ENCODE data around the gene TTC33. TPM values are rescaled to one million over a fixed set of nuclear protein-coding genes. Genes with fewer than 3 reads are reported as not detected.

The TTC33 gene
- total and polyA plus RNA-seq, 2 of the 13 experiments (the other 11 are each of a cell fraction or from before 2014, with no cell fraction given) = 4.5 to 20.0 TPM

DNA sequence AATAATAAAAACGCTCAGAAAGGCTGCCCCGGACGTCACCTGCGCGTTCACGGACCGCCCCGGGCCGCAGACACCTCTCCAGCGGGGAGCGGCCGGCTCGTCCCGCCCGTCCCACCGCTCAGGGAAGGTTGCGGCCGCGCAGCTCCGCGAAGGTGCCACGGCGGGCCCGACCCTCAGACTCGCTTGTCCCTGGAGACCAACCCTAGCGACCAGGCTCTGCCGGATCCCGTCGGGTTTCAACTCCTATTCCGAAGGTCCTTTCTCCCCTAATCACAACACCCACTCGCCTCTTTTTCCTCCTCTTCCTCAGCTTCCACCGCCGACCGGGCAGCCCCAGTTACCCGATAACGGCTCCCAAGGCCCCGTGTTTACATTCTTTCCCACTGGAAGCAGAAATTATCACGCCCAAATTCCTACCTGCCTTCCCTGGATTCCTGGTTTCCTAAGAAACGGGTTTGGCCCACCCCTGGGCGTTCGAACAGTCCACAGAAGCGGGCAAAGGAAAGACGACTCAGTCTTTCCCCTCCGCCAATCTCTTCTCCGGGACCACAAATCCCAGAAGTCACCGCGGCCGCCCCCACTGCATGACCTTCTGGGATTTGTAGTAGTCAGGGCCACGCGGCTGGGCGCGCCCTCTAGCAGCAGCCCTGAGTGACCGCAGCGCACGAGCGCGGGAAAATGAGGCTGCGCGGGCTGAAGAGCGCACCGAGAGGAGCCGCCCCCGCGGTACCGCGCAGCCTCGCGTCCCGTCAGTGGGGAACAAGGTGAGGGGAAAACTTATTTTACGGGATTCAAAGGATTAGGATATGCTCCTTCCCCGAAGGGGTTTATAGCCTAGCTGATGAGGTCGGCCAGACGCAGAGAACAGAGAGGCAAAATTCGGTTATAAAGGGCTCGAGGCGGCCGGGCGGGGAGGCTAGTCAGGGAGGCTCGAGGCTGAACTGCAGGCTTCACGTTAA lies at the start of gene TTC33 (continued):
- TF ChIP-seq SRSF4 (IDR thresholded peaks at IDR 0.05; ENCODE audit: low read depth, low read length, poor library complexity, severe bottlenecking) = no peak
- TF ChIP-seq U2AF1 (optimal IDR thresholded peaks at IDR 0.05; ENCODE audit: low read depth, low read length) = no peak
- TF ChIP-seq GFI1 (CRISPR knock-in tag; IDR thresholded peaks at IDR 0.05; ENCODE audit: borderline replicate concordance) = peak; percentile 76
- no peak; the same call in 1 of the 2 replicates for TF ChIP-seq ZKSCAN8 (CRISPR knock-in tag; IDR thresholded peaks at IDR 0.05; ENCODE audit: borderline replicate concordance)
- TF ChIP-seq HNRNPK (IDR thresholded peaks at IDR 0.05; ENCODE audit: low read depth, low read length, poor library complexity, severe bottlenecking) = no peak
- TF ChIP-seq ZEB1 (IDR thresholded peaks at IDR 0.05; ENCODE audit: insufficient replicate concordance, low read depth) = no peak
- TF ChIP-seq, protein P1, sequence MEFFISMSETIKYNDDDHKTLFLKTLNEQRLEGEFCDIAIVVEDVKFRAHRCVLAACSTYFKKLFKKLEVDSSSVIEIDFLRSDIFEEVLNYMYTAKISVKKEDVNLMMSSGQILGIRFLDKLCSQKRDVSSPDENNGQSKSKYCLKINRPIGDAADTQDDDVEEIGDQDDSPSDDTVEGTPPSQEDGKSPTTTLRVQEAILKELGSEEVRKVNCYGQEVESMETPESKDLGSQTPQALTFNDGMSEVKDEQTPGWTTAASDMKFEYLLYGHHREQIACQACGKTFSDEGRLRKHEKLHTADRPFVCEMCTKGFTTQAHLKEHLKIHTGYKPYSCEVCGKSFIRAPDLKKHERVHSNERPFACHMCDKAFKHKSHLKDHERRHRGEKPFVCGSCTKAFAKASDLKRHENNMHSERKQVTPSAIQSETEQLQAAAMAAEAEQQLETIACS (CRISPR knock-in tag; IDR thresholded peaks at IDR 0.05) = peak; percentile 70
- TF ChIP-seq, protein P2, sequence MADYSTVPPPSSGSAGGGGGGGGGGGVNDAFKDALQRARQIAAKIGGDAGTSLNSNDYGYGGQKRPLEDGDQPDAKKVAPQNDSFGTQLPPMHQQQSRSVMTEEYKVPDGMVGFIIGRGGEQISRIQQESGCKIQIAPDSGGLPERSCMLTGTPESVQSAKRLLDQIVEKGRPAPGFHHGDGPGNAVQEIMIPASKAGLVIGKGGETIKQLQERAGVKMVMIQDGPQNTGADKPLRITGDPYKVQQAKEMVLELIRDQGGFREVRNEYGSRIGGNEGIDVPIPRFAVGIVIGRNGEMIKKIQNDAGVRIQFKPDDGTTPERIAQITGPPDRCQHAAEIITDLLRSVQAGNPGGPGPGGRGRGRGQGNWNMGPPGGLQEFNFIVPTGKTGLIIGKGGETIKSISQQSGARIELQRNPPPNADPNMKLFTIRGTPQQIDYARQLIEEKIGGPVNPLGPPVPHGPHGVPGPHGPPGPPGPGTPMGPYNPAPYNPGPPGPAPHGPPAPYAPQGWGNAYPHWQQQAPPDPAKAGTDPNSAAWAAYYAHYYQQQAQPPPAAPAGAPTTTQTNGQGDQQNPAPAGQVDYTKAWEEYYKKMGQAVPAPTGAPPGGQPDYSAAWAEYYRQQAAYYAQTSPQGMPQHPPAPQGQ (CRISPR knock-in tag; IDR thresholded peaks at IDR 0.05; ENCODE audit: borderline replicate concordance) = 0 out of 2 replicates have a peak, but pooled peaks have one; percentile 19
- TF ChIP-seq ZNF619 (CRISPR knock-in tag; IDR thresholded peaks at IDR 0.05) = peak; percentile 55; the same call in 1 of the 2 replicates
- TF ChIP-seq, protein P3, sequence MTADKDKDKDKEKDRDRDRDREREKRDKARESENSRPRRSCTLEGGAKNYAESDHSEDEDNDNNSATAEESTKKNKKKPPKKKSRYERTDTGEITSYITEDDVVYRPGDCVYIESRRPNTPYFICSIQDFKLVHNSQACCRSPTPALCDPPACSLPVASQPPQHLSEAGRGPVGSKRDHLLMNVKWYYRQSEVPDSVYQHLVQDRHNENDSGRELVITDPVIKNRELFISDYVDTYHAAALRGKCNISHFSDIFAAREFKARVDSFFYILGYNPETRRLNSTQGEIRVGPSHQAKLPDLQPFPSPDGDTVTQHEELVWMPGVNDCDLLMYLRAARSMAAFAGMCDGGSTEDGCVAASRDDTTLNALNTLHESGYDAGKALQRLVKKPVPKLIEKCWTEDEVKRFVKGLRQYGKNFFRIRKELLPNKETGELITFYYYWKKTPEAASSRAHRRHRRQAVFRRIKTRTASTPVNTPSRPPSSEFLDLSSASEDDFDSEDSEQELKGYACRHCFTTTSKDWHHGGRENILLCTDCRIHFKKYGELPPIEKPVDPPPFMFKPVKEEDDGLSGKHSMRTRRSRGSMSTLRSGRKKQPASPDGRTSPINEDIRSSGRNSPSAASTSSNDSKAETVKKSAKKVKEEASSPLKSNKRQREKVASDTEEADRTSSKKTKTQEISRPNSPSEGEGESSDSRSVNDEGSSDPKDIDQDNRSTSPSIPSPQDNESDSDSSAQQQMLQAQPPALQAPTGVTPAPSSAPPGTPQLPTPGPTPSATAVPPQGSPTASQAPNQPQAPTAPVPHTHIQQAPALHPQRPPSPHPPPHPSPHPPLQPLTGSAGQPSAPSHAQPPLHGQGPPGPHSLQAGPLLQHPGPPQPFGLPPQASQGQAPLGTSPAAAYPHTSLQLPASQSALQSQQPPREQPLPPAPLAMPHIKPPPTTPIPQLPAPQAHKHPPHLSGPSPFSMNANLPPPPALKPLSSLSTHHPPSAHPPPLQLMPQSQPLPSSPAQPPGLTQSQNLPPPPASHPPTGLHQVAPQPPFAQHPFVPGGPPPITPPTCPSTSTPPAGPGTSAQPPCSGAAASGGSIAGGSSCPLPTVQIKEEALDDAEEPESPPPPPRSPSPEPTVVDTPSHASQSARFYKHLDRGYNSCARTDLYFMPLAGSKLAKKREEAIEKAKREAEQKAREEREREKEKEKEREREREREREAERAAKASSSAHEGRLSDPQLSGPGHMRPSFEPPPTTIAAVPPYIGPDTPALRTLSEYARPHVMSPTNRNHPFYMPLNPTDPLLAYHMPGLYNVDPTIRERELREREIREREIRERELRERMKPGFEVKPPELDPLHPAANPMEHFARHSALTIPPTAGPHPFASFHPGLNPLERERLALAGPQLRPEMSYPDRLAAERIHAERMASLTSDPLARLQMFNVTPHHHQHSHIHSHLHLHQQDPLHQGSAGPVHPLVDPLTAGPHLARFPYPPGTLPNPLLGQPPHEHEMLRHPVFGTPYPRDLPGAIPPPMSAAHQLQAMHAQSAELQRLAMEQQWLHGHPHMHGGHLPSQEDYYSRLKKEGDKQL (CRISPR knock-in tag; IDR thresholded peaks at IDR 0.05; ENCODE audit: low read depth) = no peak
- TF ChIP-seq, protein P4, sequence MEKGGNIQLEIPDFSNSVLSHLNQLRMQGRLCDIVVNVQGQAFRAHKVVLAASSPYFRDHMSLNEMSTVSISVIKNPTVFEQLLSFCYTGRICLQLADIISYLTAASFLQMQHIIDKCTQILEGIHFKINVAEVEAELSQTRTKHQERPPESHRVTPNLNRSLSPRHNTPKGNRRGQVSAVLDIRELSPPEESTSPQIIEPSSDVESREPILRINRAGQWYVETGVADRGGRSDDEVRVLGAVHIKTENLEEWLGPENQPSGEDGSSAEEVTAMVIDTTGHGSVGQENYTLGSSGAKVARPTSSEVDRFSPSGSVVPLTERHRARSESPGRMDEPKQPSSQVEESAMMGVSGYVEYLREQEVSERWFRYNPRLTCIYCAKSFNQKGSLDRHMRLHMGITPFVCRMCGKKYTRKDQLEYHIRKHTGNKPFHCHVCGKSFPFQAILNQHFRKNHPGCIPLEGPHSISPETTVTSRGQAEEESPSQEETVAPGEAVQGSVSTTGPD (CRISPR knock-in tag; IDR thresholded peaks at IDR 0.05) = no peak
- TF ChIP-seq PRMT3 (CRISPR knock-in tag; IDR thresholded peaks at IDR 0.05; ENCODE audit: borderline replicate concordance, low read depth) = no peak
- peak; percentile 98 for TF ChIP-seq MAX (IDR thresholded peaks at IDR 0.05)
- TF ChIP-seq THAP11 (CRISPR knock-in tag; IDR thresholded peaks at IDR 0.05) = peak; percentile 99
- no peak for TF ChIP-seq PAX8 (CRISPR knock-in tag; IDR thresholded peaks at IDR 0.05; ENCODE audit: borderline replicate concordance)
